ENCODE measurements around the gene ANKRD11. TPM values are rescaled to one million over a fixed set of nuclear protein-coding genes. Genes with fewer than 3 reads are reported as not detected.
A peak's percentile ranks its signal among the peaks of the same experiment; 100 is the strongest.

The ANKRD11 gene
- total RNA-seq, 1 experiment from 2014 or later, result 99.4 TPM

DNA sequence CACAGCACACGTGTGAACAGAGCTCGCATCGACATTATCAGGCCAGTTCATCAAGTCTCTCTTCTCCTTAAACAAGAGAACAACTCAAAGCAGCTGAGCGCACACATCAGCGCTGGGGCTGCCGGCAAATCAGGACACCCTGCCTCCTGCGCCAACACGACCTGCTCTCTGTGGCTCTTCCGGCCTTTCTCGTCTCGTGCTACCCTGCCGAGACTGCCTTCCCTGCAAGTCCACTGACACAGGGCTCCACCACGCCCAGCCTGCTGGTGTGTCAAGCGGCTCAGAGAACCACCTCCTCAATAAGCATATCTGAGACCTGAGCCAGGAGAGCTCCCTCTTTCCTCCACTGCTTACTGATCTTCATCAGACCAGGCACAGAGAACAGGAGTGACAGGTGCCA is 176.0 kb downstream of the ANKRD11 start:
- in situ Hi-C loops (cut with HindIII; ENCODE audit: low pct_unique_long_range_greater_than_20kb, low sequenced_read_pairs), result no loop called here
- no peaks in the 10 kb centered on the region for H3K27me3 ChIP-seq (ENCODE audit: control insufficient read depth, insufficient read depth, low read length)
- ChIA-PET POLR2A (interaction anchor here (0.7 kb wide), 1 partner anchor 68 kb away, joined by 3 read pairs; no protein-coding TSS in a partner anchor), CTCF (no interaction called here)
- intact Hi-C loops (cut with micrococcal nuclease; ENCODE audit: unreplicated experiment), result no loop called here
- H3K9me3 ChIP-seq (ENCODE audit: control insufficient read depth, insufficient read depth, low read depth, low read length), result no peaks in the 10 kb centered on the region
- DNase-seq (ENCODE audit: low read depth, low spot score) (no peak), ATAC-seq (peak; percentile 9; the same call in 1 of the 2 replicates)
- H3K4me3 ChIP-seq (ENCODE audit: low read depth in 2 of 2, low read length in 2 of 2), result no peak overlapping the region
- H3K4me1 ChIP-seq (ENCODE audit: control insufficient read depth, insufficient read depth, low read length), result peaks cover 60% of the 10 kb centered on the region
- H3K27ac ChIP-seq (ENCODE audit: low read length), result peak overlapping the region; percentile 86
- H3K36me3 ChIP-seq (ENCODE audit: control insufficient read depth, insufficient read depth, low read length), result peaks cover 4% of the 10 kb centered on the region; the same call in 1 of the 2 replicates
- TF ChIP-seq TCF7L2 (IDR thresholded peaks at IDR 0.05; ENCODE audit: low read depth, low read length) (no peak), POLR2AphosphoS5 (IDR thresholded peaks at IDR 0.05; ENCODE audit: low read depth, low read length) (0 out of 2 replicates have a peak, but pooled peaks have one; percentile 5), SIN3A (IDR thresholded peaks at IDR 0.05; ENCODE audit: borderline replicate concordance, insufficient read depth, low read depth, low read length) (no peak)
- TF ChIP-seq, protein P1, sequence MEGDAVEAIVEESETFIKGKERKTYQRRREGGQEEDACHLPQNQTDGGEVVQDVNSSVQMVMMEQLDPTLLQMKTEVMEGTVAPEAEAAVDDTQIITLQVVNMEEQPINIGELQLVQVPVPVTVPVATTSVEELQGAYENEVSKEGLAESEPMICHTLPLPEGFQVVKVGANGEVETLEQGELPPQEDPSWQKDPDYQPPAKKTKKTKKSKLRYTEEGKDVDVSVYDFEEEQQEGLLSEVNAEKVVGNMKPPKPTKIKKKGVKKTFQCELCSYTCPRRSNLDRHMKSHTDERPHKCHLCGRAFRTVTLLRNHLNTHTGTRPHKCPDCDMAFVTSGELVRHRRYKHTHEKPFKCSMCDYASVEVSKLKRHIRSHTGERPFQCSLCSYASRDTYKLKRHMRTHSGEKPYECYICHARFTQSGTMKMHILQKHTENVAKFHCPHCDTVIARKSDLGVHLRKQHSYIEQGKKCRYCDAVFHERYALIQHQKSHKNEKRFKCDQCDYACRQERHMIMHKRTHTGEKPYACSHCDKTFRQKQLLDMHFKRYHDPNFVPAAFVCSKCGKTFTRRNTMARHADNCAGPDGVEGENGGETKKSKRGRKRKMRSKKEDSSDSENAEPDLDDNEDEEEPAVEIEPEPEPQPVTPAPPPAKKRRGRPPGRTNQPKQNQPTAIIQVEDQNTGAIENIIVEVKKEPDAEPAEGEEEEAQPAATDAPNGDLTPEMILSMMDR (IDR thresholded peaks at IDR 0.05), result no peak
- TF ChIP-seq, protein P2, sequence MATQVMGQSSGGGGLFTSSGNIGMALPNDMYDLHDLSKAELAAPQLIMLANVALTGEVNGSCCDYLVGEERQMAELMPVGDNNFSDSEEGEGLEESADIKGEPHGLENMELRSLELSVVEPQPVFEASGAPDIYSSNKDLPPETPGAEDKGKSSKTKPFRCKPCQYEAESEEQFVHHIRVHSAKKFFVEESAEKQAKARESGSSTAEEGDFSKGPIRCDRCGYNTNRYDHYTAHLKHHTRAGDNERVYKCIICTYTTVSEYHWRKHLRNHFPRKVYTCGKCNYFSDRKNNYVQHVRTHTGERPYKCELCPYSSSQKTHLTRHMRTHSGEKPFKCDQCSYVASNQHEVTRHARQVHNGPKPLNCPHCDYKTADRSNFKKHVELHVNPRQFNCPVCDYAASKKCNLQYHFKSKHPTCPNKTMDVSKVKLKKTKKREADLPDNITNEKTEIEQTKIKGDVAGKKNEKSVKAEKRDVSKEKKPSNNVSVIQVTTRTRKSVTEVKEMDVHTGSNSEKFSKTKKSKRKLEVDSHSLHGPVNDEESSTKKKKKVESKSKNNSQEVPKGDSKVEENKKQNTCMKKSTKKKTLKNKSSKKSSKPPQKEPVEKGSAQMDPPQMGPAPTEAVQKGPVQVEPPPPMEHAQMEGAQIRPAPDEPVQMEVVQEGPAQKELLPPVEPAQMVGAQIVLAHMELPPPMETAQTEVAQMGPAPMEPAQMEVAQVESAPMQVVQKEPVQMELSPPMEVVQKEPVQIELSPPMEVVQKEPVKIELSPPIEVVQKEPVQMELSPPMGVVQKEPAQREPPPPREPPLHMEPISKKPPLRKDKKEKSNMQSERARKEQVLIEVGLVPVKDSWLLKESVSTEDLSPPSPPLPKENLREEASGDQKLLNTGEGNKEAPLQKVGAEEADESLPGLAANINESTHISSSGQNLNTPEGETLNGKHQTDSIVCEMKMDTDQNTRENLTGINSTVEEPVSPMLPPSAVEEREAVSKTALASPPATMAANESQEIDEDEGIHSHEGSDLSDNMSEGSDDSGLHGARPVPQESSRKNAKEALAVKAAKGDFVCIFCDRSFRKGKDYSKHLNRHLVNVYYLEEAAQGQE (IDR thresholded peaks at IDR 0.05; ENCODE audit: insufficient read depth in 1 of 2, low read depth in 2 of 2, low read length in 1 of 2), result no peak
- BruUV-seq (replicated peaks), result no TSS peak

DNA sequence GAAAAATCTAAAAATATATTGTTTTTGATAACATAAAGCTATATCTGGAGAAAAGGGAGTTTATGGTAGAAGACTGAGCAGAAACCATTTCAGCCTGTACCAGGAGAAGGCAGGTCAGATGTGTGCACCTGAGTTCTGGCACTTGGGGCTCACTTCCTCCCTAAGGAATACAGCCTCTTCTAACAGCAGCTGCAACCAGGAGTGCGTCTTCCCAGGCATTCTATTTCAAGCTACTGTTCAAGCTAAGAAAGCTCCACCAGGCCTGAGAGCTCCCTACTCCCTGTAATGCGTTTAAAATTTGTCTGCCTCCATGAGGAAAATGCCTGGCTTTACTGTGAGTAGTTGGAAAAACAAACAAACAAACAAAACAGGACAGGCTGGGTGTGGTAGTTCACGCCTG is 176.8 kb downstream of the ANKRD11 start:
- no peak for DNase-seq (ENCODE audit: low read depth, low spot score)
- Histone ChIP-seq H3K4me1 (ENCODE audit: control insufficient read depth, insufficient read depth, low read length) (peaks cover 54% of the 10 kb centered on the region), H3K36me3 (ENCODE audit: control insufficient read depth, insufficient read depth, low read length) (peaks cover 4% of the 10 kb centered on the region; the same call in 1 of the 2 replicates), H3K27me3 (ENCODE audit: control insufficient read depth, insufficient read depth, low read length) (no peaks in the 10 kb centered on the region), H3K4me3 (ENCODE audit: low read depth in 2 of 2, low read length in 2 of 2) (no peak overlapping the region), H3K9me3 (ENCODE audit: control insufficient read depth, insufficient read depth, low read depth, low read length) (no peaks in the 10 kb centered on the region), H3K27ac (ENCODE audit: low read length) (peak overlapping the region; percentile 86)
- POLR2A ChIA-PET, result no interaction called here
- CTCF ChIA-PET, result no interaction called here
- no TSS peak for BruUV-seq (replicated peaks)
- intact Hi-C loops (cut with micrococcal nuclease; ENCODE audit: unreplicated experiment) (no loop called here), in situ Hi-C loops (cut with HindIII; ENCODE audit: low pct_unique_long_range_greater_than_20kb, low sequenced_read_pairs) (no loop called here)
- ATAC-seq, result no peak
- TF ChIP-seq SIN3A (IDR thresholded peaks at IDR 0.05; ENCODE audit: borderline replicate concordance, insufficient read depth, low read depth, low read length), result no peak
- no peak for TF ChIP-seq POLR2AphosphoS5 (IDR thresholded peaks at IDR 0.05; ENCODE audit: low read depth, low read length)
- TF ChIP-seq, protein P2 (IDR thresholded peaks at IDR 0.05; ENCODE audit: insufficient read depth in 1 of 2, low read depth in 2 of 2, low read length in 1 of 2), result no peak
- TF ChIP-seq, protein P1 (IDR thresholded peaks at IDR 0.05), result no peak

Measured in Panc1 (cell line).